M059J (cell line): ENCODE data around the gene NYNRIN. TPM values are rescaled to one million over a fixed set of nuclear protein-coding genes. Genes with fewer than 3 reads are reported as not detected.
"Not testable (repeated sequence)": the region's sequence is repeated elsewhere in the genome, so short reads cannot be mapped to it uniquely, and the experiment has no call there.

ENCODE experiments used
- DNase-seq: peaks from one replicate; pipeline ENCODE4 v3.0.0-alpha.2; 2012; ENCODE audit warnings: low read depth
- total RNA-seq: library from RNA; depleted of rRNA; stranded (reverse); fragments of >200 nt; shearing (Covaris generic); gene quantifications from 2 replicates; pipeline ENCODE4 v1.2.3, GENCODE V29; 2014

NYNRIN gene
- total RNA-seq, 1 experiment from 2014 or later: not detected

DNA sequence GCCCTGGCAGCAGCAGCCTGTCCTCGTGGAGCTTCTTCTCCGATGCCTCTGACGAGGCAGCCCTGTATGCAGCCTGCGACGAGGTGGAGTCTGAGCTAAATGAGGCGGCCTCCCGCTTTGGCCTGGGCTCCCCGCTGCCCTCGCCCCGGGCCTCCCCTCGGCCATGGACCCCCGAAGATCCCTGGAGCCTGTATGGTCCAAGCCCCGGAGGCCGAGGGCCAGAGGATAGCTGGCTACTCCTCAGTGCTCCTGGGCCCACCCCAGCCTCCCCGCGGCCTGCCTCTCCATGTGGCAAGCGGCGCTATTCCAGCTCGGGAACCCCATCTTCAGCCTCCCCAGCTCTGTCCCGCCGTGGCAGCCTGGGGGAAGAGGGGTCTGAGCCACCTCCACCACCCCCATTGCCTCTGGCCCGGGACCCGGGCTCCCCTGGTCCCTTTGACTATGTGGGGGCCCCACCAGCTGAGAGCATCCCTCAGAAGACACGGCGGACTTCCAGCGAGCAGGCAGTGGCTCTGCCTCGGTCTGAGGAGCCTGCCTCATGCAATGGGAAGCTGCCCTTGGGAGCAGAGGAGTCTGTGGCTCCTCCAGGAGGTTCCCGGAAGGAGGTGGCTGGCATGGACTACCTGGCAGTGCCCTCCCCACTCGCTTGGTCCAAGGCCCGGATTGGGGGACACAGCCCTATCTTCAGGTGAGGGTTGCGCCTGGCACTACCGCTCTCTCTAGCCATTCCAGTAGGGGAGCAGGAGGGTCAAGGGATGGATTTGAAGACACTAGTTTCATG is 28.7 kb upstream of the NYNRIN start:
- DNase-seq: no peak

DNA sequence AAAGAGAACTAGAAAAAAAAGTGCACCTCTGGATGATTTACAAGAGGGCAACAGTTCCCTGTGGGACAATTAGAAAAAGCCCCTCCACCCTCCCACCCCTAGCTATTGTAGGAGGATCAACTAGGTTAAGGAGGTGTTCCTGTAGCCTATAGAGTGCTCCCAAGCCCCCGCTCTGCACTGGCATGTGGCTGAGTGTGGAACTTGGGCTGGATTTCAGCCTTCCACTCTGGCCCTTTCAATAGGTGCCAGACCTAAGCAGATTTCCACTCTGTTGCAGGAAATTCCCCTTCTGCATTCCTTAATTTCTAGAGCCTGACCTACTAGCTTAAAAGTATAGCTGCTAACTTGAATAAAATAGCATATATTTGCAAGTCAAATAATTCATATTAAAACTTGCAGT is 28.1 kb upstream of the NYNRIN start:
- DNase-seq: no peak

DNA sequence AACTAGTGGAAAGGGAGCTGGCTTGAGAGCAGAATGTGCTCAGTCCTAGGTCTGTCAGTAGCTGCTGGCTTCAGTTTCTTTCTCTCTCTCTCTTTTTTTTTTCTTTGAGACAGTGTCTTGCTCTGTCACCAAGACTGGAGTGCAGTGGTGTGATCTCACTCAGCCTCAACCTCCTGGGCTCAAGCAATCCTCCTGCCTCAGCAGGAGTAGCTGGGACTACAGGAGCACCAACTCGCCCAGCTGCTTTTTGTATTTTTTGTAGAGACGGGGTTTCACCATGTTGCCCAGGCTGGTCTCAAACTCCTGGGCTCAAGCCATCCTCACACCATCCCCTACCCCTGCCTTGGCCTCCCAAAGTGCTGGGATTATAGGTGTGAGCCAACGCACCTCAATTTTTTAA is 27.2 kb upstream of the NYNRIN start:
- not testable (repeated sequence) for DNase-seq

DNA sequence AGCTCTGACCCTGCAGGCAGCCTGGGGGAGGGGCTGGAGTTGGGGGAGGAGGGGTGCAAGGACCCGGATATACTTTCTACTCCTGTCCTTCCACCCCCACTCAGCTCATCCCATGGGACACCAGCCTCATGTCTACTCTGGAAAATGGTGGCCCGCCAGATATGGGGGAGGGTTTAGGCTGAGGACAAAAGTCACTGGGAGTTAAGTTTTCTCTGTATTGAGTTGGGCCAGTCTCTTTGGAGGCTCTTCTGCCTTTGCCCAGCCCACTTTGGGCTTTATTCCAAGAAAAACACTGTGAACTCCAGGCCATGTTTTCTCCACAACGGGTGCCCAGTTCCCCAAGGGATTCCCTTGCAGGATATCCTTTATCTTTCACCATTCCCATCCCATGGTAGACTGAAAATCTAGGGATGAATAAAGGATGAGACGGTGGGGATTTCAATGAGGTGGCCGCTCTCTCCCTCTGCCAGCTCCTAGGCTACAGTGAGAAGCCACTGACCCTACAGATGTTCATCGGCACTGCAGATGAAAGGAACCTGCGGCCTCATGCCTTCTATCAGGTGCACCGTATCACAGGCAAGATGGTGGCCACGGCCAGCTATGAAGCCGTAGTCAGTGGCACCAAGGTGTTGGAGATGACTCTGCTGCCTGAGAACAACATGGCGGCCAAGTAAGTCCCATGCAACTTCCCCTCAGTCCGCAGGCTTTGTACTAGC is 25.9 kb upstream of the NYNRIN start:
- no peak for DNase-seq

DNA sequence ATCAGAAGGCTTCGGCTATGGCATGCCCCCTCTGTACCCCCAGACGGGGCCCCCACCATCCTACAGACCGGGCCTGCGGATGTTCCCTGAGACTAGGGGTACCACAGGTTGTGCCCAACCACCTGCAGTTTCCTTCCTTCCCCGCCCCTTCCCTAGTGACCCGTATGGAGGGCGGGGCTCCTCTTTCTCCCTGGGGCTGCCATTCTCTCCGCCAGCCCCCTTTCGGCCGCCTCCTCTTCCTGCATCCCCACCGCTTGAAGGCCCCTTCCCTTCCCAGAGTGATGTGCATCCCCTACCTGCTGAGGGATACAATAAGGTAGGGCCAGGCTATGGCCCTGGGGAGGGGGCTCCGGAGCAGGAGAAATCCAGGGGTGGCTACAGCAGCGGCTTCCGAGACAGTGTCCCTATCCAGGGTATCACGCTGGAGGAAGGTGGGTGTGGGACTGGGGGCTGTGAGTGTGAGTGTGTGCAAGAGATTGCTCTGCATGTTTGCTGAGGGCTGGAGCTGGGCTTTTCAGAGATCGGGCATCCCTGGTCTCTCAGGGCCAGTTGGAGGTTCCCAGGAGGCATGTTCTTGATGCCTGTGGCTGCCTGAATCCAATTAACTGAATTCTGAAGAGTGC is 22.2 kb upstream of the NYNRIN start:
- DNase-seq: no peak

DNA sequence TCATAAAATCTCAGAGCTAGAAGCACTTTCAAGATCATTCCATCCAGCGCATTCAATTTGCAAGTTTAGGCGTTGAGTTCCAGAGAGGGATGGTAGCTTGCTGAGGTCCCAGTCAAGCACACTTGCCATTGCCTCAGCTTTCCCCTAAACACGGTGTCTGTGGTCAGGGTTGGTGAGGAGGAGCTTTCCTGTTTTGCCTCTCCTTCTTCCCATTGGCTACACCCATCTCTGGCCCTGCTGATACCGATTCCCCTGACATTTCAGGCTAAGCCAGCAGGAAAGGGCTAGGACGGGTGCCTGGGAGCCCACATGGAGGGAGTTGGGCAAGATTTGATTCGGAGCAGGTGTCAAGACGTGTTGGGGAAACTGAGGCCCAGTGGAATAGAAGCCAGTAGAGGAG is 21.7 kb upstream of the NYNRIN start:
- no peak for DNase-seq

DNA sequence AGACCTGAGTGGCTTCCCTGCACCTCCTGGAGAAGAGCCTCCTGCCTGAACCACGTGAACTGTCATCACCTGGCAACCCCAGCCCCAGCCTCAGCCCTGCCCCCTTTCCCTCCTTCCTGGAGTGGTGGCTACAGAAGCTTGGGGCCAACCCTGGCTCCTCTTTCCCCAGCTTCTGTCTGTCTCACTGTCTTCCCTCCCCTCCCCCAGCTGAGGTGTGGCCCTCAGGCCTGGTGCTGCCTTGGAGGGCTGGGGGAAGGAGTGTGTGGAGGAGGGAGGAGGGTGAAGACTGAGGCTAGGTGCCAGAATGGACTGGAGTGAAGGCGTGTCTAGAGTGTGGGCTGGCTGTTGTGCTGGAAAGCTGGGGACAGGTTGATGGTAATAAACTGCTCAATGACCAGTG is 21.1 kb upstream of the NYNRIN start:
- no peak for DNase-seq

DNA sequence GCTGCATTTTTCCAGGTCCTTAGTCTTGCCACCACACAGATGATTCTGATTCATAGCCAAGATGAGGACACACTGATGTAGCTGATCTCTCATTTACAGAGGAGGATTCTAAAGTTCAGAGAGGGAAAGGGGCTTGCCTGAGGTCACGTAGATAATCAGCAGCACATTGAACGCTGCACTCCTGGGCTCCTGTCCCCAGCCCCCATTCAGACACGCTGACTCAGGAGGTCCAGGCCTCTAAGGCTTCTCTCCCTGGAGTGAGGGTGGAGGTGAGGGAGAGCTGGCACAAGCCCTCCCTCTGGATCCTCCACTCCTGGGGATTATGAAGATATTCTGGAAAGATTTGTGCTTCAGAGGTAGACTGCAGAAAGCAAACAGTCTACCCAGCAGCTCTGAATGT is 20.5 kb upstream of the NYNRIN start:
- DNase-seq: no peak

DNA sequence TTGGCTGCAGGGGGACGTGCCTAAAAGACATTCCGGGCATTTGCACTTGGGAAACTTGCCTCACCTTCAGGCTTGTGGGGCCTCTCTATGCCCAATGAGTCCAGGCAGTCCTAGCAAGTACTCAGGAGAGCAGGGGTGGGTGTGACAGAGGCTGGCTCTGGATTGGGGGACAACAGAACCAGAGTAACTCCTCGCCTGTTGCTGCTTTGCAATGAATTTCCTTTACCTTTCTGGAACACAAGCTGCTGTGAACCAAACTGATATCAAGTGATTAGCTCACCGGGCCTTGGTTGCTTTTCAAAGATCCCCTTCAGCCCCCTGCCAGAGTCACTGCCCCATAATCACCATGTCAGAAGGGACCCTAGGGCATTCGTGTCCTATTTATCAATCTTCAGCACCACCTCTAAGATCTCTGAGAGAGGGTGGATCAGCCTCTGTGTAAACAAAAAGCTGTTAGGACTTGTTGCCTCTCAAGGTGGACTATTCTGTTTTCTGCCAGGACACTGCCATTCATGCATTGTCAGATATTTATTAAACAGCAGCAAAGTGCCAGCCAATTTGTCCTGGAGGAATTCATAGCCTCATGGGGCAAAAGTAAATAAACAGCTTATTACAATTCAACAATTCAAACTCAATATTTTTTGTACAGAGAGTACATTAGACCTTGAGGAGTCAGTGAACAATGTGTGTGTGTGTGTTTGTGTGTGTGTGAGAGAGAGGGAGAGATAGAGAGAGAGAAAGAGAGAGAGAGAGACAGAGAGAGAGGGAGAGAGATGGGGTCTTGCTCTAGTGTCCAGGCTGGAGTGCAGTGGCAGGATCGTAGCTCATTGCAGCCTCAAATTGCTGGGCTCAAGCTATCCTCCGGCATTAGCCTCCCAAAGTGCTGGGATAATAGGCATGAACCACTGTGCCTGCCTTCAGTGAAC is 19.6 kb upstream of the NYNRIN start:
- no peak for DNase-seq

DNA sequence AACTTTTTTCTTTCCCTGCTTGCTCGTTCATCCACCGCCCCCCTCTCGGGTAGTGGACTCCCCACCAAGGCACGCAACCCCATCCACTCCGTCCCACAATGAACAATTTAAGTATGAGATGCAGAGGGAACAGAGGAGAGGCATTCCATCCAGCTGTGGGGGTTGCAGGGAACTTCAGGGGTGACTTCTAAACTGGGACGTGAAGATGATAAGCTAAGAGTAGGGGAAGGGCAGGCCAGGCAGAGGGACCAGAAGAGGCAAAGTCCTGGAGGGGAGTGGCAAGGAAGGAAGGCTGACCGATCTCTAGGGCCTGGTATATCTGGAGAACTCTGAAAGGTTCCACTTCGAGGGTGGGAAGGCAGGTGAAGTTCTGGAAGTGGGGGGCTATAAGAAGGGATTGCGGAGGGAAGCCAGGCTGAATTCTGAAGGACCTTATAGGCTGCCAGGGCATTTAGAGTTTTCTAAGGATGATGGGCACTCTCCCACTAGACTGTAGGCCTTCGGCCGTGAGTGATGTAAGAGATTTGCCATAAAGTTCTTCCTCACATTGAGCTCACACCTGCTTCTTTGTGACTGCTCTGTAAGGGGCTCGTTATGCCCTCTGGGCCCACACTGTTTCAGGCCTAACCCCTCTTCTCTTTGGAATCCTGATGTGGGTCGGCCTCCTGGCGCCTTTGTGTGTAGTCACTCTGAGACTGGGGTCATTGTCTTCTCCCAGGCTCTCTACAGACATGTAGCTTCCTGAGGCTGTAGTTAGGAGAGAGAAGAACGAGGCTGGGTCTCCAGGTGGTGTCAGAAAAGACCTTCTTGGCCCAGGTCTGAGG is 18.7 kb upstream of the NYNRIN start:
- DNase-seq: no peak

DNA sequence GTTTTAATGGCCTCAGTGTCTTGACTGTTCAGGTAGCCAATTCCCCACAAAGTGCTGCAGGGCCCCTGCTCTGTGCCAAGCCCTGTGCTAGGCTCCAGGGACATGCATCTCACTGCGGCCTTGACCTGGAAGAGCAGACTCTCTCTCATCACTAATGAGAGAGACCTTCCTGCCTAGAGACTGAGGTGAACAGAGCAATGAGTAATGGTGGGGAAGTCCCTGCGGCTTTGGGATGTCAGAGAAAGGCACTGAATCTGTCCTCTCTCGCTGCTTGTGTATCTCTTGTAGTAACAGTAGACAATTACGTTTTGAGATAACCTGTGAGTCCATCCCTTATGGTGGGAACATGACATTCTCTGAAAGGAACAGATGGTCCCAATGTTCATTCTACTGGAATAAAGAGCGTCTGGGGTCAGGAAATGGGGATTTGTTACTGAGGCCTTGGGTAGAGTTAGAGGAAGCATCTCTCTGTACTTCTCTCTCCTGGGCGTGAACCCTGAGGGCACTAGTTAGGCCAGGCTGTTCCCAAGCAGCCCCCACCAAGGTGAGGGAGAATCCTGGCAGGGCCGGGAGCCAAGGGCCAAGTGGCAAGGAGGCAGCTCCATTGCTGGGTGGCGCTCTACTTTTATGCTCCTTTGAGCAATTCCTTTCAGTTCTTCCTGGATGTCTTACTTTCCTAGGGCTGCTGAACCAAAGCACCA is 17.3 kb upstream of the NYNRIN start:
- peak; percentile 15 for DNase-seq

DNA sequence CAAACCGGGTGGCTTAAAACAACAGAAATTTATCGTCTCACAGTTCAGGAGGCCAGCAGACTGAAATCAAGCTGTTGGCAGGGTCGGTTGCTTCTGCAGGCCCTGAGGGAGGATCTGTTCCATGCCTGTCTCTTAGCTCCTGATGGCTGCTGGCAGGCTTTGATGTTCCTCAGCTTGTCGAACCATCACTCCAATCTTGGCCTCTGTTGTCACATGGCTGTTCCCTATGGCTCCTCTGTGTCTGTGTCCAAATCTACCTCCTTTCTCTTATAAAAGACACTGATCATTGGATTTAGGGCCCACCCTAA is 16.8 kb upstream of the NYNRIN start:
- no peak for DNase-seq

DNA sequence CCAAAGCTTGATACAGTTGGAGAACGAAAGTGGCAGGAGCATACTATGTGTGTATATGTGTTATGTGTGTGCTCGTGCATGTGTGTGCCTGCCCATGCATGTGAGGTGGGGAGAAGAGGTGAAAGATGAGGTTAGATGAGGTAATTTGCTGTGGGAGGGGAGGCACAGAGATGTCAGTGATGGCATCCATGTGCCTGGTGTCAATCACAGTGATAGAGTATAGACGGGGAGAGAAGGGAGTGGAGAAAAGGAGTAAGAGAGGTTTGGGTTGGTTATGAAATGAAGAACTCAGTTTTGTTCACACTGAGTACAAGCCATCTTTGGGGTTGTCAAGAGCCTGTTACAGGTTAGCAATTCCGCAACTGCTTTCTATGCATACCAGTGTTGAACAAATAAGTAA is 14.6 kb upstream of the NYNRIN start:
- no peak for DNase-seq

DNA sequence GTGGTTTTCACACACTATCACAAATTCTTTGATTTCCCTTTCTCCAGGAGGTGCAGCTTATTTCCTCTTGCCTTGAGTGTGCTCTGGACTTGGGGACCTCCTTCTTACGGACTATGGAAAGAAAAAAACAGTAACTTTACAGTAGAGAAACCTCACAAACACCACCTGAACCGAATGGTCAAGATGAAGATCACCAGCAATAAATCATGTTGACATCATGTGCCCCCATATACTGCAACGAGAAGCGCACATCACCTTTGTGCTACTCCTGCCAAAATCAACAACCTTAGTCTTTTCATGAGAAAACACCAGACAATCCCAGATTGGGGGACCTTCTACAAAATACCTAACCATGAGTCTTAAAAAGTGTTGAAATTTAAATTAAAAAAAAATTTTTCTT is 13.3 kb upstream of the NYNRIN start:
- DNase-seq: no peak

DNA sequence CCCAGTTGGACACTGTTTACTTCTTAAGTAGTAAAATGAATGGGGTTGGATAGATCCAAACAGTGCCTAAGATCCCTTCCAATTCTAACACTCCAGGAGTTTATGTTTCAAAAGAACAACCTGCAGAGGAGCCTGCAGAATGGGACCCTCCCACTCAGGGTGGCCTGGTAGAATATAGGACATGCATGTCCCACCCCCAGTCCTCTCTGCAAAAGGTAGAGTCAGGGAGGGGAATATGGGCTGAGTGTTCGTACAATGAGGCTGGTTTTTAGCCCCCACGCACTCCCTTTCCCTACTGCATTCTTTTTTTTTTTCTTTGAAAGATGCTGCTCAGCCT is 11.8 kb upstream of the NYNRIN start:
- no peak for DNase-seq

DNA sequence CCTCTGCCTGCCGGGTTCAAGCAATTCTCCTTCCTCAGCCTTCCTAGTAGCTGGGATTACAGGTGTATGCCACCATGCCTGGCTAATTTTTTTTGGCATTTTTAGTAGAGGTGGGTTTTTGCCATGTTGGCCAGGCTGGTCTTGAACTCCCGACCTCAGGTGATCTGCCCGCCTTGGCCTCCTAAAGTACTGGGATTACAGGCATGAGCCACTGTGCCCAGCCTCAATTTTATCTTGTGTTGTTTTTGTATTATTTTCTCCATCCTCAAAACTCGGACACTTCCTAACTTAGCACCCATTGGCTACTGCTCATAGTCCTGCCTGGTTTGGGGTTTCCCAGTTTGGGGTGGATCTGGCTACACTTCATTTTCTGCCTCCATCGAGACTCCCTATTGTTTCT is 11.2 kb upstream of the NYNRIN start:
- DNase-seq: not testable (repeated sequence)

DNA sequence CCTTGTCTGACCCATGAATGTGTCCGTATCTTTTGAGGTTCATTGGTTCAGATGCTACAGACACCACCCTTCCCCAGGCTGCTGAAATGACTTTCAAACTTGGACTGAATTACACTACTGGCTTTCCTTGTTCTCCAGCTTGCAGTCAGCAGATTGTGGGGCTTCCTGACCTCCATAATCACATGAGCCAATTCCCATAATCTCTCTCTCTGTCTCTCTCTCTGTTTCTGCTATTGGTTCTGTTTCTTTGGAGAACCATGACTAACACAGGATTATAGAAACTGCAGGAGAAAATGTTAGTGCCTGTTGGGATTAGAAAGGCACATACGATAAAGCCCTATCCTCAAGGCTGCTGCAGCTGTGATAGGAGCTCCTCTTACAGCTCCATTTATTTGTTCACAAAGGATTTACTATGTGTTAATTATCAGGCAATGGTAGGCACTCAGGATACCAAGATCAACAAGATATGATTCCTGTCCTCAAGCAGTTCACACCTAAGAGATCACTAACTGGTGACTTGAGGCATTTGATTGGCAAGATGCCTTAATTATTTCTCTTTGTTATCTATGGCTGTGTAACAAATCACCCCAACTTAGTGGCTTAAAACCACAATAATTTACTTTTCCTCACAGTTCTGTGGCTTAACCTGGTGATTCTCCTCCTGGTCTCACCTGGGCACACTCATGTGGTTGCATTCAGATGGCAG is 10.2 kb upstream of the NYNRIN start:
- DNase-seq: no peak

DNA sequence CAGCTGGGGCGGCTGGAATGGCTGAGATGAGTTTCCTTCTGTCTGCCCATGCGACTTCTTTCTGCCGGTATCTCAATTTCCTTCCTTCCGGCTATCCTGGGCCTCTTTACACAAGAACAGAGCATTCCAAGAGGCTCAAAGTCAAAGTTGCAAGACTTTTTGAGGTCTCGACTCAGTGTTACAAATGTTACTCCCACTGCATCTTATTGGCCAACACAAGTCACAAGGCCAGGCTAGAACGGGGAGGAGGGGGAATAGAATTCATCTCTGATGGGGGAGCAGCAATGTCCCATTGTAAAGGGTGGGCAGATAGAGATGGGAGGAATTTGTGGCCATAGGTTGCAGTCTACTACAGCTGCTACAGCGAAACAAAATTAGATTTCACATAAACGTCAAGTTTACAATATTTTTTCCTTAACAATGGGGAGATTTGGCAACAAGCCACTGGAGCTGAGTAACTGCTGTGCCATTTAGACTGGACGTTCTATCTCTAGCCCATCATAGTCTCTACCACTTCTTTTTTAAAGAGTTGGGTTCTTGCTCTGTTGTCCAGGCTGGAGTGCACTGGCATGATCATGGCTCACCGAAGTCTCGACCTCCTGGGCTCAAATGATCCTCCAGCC is 9.5 kb upstream of the NYNRIN start:
- DNase-seq: peak; percentile 8

DNA sequence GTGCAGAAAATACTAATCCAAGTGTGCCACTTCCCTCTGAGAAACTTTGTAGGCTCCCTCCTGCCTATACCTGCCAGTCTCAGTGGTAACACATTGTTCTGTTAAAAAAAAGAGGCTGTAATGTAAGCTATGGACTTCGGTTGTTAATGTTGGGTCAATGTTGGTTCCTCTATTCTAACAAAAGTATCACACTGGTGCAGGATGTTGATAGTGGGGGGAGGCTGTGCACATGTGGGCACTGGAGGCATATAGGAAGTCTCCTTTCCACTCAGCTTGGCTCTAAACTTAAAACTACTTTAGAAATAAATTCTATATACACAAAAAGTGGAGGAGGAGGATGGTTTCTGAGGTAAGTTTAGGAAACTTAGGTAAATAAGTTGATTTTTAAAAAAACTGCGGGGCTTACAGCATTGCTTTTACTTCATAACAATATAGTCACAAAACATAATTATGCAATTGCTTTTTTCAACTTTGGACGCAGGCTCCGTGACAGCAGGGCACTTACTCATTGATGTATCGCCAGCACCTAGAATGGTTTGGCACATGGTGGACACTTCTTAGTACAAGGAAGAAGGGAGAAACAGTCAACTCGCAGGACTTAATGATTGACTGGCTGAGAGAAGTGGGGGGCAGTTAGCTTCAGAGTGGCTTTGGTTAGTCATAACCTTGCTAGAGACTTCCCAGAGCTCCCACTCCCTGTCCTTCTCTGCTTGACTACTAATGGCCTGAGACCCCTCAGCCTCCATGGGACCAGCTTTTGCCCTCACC is 7.9 kb upstream of the NYNRIN start:
- no peak for DNase-seq
